AG04450 (cell line): ENCODE measurements around the gene SMIM29. TPM values are rescaled to one million over a fixed set of nuclear protein-coding genes. Genes with fewer than 3 reads are reported as not detected.

ENCODE experiments used
- CTCF ChIA-PET: fragments of 300-600, 350-600 bp; formaldehyde crosslinking; extraction: SDS; loops from one replicate; lab custom pipeline; 2022; ENCODE audit warnings: antibody characterized with exemption, inconsistent platforms; lab: Charles Lee
- POLR2A ChIA-PET: fragments of 350-600 bp; formaldehyde crosslinking; extraction: SDS; loops from one replicate; lab custom pipeline; 2021; ENCODE audit warnings: antibody characterized with exemption, inconsistent platforms; lab: Yijun Ruan, JAX
- DNase-seq: peaks from one replicate; pipeline ENCODE4 v3.0.0-alpha.2; 2011; ENCODE audit warnings: low read depth, low spot score
- H3K27ac ChIP-seq: one replicate; pipeline ENCODE4 v1.5.1; 2012; ENCODE audit warnings: low read depth, low read length, control low read depth
- H3K27me3 ChIP-seq: one replicate; pipeline ENCODE4 v1.6.0; 2012; ENCODE audit warnings: low read length; ENCODE audit not compliant: control insufficient read depth, insufficient read depth
- H3K4me3 ChIP-seq: 2 replicates; pipeline ENCODE4 v1.5.1; 2011; ENCODE audit warnings: mild to moderate bottlenecking, low read depth, low read length, control low read depth
- H3K9me3 ChIP-seq: 2 replicates; pipeline ENCODE4 v1.5.1; 2012; ENCODE audit warnings: low read length; ENCODE audit not compliant: control insufficient read depth, insufficient read depth
- polyA plus RNA-seq: library from polyadenylated mRNA; depleted of rRNA; stranded (reverse); fragments of >200 nt; gene quantifications from 2 replicates; pipeline ENCODE4 v1.2.3, GENCODE V29; 2011
- TF ChIP-seq, protein P1 (sequence below): IDR thresholded peaks from 2 replicates; pipeline ENCODE4 v1.5.1; 2011; ENCODE audit warnings: low read depth, low read length, control low read depth, inconsistent platforms

The SMIM29 gene
- polyA plus RNA-seq, 1 experiment: 11.3 TPM

DNA sequence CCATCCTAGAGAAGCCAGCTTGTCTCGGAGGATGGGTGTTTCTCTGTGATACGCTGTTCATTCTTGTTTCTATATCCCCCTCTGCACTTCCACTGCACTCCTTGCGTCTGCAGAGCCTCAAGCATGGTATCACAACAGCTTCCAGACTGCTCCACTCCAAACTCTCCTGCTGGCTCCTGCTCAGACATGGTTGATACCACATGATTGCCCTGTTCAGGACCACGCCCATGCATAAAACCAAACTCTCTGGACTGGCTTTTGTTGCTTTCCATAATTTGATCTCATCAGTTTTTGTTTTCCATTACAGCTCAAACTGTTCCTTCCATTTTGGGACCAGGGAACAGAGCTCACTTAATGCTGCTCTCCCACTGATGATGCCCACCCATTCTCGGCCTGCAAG is 30.0 kb upstream of the SMIM29 start:
- H3K27me3 ChIP-seq: no peaks in the 10 kb centered on the region
- no peak overlapping the region for H3K4me3 ChIP-seq
- DNase-seq: no peak
- CTCF ChIA-PET: no interaction called here
- TF ChIP-seq, protein P1, sequence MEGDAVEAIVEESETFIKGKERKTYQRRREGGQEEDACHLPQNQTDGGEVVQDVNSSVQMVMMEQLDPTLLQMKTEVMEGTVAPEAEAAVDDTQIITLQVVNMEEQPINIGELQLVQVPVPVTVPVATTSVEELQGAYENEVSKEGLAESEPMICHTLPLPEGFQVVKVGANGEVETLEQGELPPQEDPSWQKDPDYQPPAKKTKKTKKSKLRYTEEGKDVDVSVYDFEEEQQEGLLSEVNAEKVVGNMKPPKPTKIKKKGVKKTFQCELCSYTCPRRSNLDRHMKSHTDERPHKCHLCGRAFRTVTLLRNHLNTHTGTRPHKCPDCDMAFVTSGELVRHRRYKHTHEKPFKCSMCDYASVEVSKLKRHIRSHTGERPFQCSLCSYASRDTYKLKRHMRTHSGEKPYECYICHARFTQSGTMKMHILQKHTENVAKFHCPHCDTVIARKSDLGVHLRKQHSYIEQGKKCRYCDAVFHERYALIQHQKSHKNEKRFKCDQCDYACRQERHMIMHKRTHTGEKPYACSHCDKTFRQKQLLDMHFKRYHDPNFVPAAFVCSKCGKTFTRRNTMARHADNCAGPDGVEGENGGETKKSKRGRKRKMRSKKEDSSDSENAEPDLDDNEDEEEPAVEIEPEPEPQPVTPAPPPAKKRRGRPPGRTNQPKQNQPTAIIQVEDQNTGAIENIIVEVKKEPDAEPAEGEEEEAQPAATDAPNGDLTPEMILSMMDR: no peak
- POLR2A ChIA-PET: no interaction called here
- no peak overlapping the region for H3K27ac ChIP-seq
- no peaks in the 10 kb centered on the region for H3K9me3 ChIP-seq

DNA sequence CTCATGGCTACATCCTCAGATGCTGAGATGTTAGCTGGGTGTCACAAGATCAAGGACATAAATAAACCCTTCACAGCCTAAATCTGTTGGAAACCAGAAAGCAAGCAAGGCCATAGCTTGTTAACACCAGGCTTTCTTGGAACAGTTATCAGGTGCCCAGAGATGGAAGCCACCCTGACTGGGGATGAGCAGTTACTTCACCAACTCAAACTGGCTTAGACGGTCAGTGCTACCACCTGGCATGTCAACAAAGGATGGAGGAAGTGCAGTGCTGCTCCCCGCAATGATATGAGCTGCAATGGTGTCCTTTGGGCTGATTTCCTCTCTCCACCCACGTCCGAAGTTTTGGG is 28.9 kb upstream of the SMIM29 start:
- Histone ChIP-seq H3K27me3 (no peaks in the 10 kb centered on the region), H3K4me3 (no peak overlapping the region), H3K9me3 (no peaks in the 10 kb centered on the region), H3K27ac (no peak overlapping the region)
- CTCF ChIA-PET: interaction anchor here (0.6 kb wide), 1 partner anchor 153 kb away, joined by 3 read pairs; no protein-coding TSS in a partner anchor
- POLR2A ChIA-PET: no interaction called here
- TF ChIP-seq, protein P1: no peak
- no peak for DNase-seq

DNA sequence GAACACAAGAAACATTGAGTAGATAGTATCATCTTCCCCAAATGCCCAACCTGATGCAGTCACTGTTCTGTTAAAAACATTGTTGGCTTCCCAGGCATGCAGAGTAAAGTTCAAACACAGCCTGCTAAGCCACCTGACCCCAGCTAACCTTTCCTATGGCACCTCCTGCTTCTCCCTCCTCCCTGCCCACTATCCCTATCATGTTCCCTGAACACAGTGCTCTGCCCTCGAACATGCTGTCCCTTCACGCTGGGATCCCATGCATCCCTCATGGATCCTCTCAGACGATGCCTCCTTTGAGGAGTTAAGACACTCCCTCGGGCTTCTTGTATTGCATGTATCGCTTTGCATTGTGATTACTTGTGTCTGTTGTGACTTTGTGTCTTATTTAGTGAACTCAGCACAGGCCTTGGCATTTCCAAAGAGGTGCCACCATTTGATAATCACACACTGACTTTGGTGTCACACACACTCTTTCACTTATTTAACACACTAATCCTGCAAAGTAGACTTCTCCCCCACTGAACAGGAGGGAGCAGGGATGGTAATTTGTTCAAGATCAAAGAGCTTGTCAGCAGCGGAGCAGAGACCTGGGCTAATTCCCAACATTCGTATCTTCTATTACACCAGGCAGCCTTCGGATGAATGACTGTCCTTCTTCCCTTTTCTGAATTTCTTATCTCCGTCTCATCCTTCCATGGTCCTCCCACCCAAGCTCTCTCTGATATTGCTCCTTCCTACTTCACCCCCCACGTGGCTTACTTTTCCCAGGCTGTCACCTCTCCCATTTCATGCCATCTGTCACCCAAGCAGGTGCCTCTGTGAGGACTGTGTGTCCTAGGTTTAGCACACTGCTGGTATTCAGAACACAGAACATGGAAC is 28.3 kb upstream of the SMIM29 start:
- Histone ChIP-seq H3K9me3 (no peaks in the 10 kb centered on the region), H3K27ac (no peak overlapping the region), H3K4me3 (no peak overlapping the region), H3K27me3 (no peaks in the 10 kb centered on the region)
- ChIA-PET CTCF (interaction anchor here (0.6 kb wide), 1 partner anchor 153 kb away, joined by 3 read pairs; no protein-coding TSS in a partner anchor), POLR2A (no interaction called here)
- TF ChIP-seq, protein P1: no peak
- DNase-seq: no peak

DNA sequence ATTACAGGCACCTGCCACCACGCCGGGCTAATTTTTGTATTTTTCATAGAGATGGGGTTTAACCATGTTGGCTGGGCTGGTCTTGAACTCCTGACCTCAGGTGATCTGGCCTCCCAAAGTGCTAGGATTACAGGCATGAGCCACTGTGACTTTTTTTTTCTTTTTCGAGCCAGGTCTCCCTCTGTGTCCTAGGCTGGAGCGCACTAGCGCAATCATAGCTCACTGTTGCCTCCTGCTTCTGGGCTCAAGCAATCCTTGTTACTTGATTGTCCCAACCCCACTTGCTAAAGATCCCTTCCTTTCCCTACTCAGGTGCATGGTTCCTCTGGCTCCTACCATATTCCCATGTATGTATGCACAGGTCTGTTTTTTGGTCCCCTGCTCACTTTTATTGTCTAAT is 27.4 kb upstream of the SMIM29 start:
- no peak for DNase-seq
- TF ChIP-seq, protein P1: no peak
- Histone ChIP-seq H3K27ac (no peak overlapping the region), H3K4me3 (no peak overlapping the region), H3K9me3 (no peaks in the 10 kb centered on the region), H3K27me3 (no peaks in the 10 kb centered on the region)
- ChIA-PET CTCF (interaction anchor here (0.8 to 1.1 kb wide), 2 partner anchors 27 to 113 kb away, joined by 3 to 4 read pairs; no protein-coding TSS in a partner anchor), POLR2A (interaction anchor here (0.6 kb wide), 2 partner anchors 639 to 1402 kb away, joined by 6 to 7 read pairs; no protein-coding TSS in a partner anchor)
